H1 (cell line): ENCODE results near the gene GMPR. TPM values are rescaled to one million over a fixed set of nuclear protein-coding genes. Genes with fewer than 3 reads are reported as not detected.

Experiments
- CTCF ChIA-PET: fragments of 300-600 bp; sonication (Branson Sonifier 250); formaldehyde crosslinking; loops from one replicate; lab custom pipeline; 2021; ENCODE audit not compliant: partially characterized antibody; lab: Charles Lee
- POLR2A ChIA-PET: fragments of 300-600 bp; sonication (Branson Sonifier 250); formaldehyde crosslinking; loops from one replicate; lab custom pipeline; 2021; ENCODE audit warnings: inconsistent platforms; ENCODE audit not compliant: partially characterized antibody; lab: Charles Lee
- DNase-seq, 2 experiments: peaks; one replicate each; pipeline versions ENCODE4 v3.0.0 to v3.0.0-alpha.2; 2010 to 2022; ENCODE audit warnings: low spot score in 2 of 2, low read depth in 1 of 2, mixed read lengths in 1 of 2
- FAIRE-seq: peaks from 2 replicates; lab custom pipeline; 2011; peaks lifted over from hg19 to GRCh38; lab: Jason Lieb, UNC
- H2AFZ ChIP-seq: 2 replicates; pipeline ENCODE4 v1.8.1; 2012; ENCODE audit warnings: low read length, inconsistent platforms
- H2AK5ac ChIP-seq: 2 replicates; pipeline ENCODE4 v1.6.1; 2013; ENCODE audit warnings: low read depth, low read length
- H2BK120ac ChIP-seq: replicated peaks from 2 replicates; pipeline ENCODE3; 2013; ENCODE audit warnings: low read depth, low read length, inconsistent platforms
- H2BK12ac ChIP-seq: 2 replicates; pipeline ENCODE4 v1.6.1; 2013; ENCODE audit warnings: low read depth, low read length
- H2BK15ac ChIP-seq: 2 replicates; pipeline ENCODE4 v1.6.1; 2013; ENCODE audit warnings: low read length
- H2BK20ac ChIP-seq: 2 replicates; pipeline ENCODE4 v1.6.1; 2013; ENCODE audit warnings: low read length
- H2BK5ac ChIP-seq: 2 replicates; pipeline ENCODE4 v1.6.1; 2013; ENCODE audit warnings: low read depth, low read length
- H3K14ac ChIP-seq: 2 replicates; pipeline ENCODE4 v1.6.1; 2013; ENCODE audit warnings: inconsistent platforms; ENCODE audit not compliant: insufficient read length
- H3K18ac ChIP-seq: 2 replicates; pipeline ENCODE4 v1.6.1; 2013; ENCODE audit warnings: low read length; ENCODE audit errors: extremely low read depth
- H3K23ac ChIP-seq: 2 replicates; pipeline ENCODE4 v1.6.1; 2013; ENCODE audit warnings: inconsistent platforms; ENCODE audit not compliant: insufficient read length
- H3K23me2 ChIP-seq: 2 replicates; pipeline ENCODE4 v1.6.1; 2013; ENCODE audit warnings: low read depth, low read length
- H3K27ac ChIP-seq: 2 replicates; pipeline ENCODE4 v1.6.1; 2011; ENCODE audit warnings: low read depth, low read length, inconsistent platforms
- H3K27me3 ChIP-seq, 4 experiments: replicated peaks in 1 of 4; 1 replicate in 1 of 4; 2 replicates in 3 of 4; pipeline versions ENCODE4 v1.6.1 to v1.8.1; 2011 to 2013; ENCODE audit warnings: low read length in 3 of 4, mild to moderate bottlenecking in 3 of 4, inconsistent platforms in 2 of 4, mixed read lengths in 2 of 4, moderate library complexity in 1 of 4; ENCODE audit not compliant: control insufficient read depth in 3 of 4, insufficient read depth in 3 of 4; ENCODE audit errors: extremely low read depth in 1 of 4
- H3K36me3 ChIP-seq, 4 experiments: 2 replicates each; pipeline versions ENCODE4 v1.6.1 to v1.8.1; 2011 to 2013; ENCODE audit warnings: mild to moderate bottlenecking in 4 of 4, low read length in 3 of 4, moderate library complexity in 2 of 4, control low read depth in 1 of 4, inconsistent platforms in 1 of 4; ENCODE audit not compliant: insufficient read depth in 4 of 4, control insufficient read depth in 2 of 4
- H3K4ac ChIP-seq: replicated peaks from 2 replicates; pipeline ENCODE3; 2013; ENCODE audit warnings: low read length, low read depth, mixed read lengths, inconsistent platforms; ENCODE audit not compliant: insufficient read length
- H3K4me1 ChIP-seq, 4 experiments: replicated peaks in 1 of 4; 1 replicate in 1 of 4; 2 replicates in 3 of 4; pipeline versions ENCODE4 v1.6.1 to v1.8.1; 2011 to 2013; ENCODE audit warnings: low read length in 3 of 4, inconsistent platforms in 2 of 4, mixed read lengths in 1 of 4; ENCODE audit not compliant: insufficient read depth in 4 of 4, control insufficient read depth in 3 of 4
- H3K4me2 ChIP-seq, 2 experiments: 2 replicates each; pipeline versions ENCODE4 v1.6.1 to v1.8.1; 2011 to 2013; ENCODE audit warnings: low read depth in 2 of 2, low read length in 2 of 2, control low read depth in 1 of 2, inconsistent platforms in 1 of 2, mild to moderate bottlenecking in 1 of 2; ENCODE audit not compliant: insufficient read depth in 1 of 2
- H3K4me3 ChIP-seq, 4 experiments: fragments of 200-600, 300-600 bp in 1 of 4; sonication (generic), shearing (Covaris generic), sonication (Bioruptor Twin) in 1 of 4; 2 replicates each; pipeline versions ENCODE4 v1.5.1 to v1.8.1; 2011 to 2016; ENCODE audit warnings: low read length in 4 of 4, low read depth in 3 of 4, control low read depth in 2 of 4, inconsistent platforms in 2 of 4, mild to moderate bottlenecking in 2 of 4, mixed read lengths in 1 of 4, moderate library complexity in 1 of 4; ENCODE audit not compliant: insufficient read depth in 2 of 4; ENCODE audit errors: extremely low read depth in 1 of 4
- H3K56ac ChIP-seq: replicated peaks from 2 replicates; pipeline ENCODE3; 2013; ENCODE audit warnings: low read depth, mild to moderate bottlenecking, mixed read lengths, low read length, inconsistent platforms; ENCODE audit not compliant: insufficient read length
- H3K79me1 ChIP-seq: 2 replicates; pipeline ENCODE4 v1.6.1; 2013; ENCODE audit warnings: low read depth, low read length, control low read depth
- H3K79me2 ChIP-seq, 2 experiments: 2 replicates each; pipeline versions ENCODE4 v1.6.1 to v1.8.1; 2012 to 2013; ENCODE audit warnings: low read length in 2 of 2, mild to moderate bottlenecking in 2 of 2, inconsistent platforms in 1 of 2; ENCODE audit not compliant: insufficient read depth in 2 of 2, control insufficient read depth in 1 of 2
- H3K9ac ChIP-seq, 4 experiments: replicated peaks in 1 of 4; 1 replicate in 1 of 4; 2 replicates in 3 of 4; pipeline versions ENCODE4 v1.6.1 to v1.8.1; 2011 to 2013; ENCODE audit warnings: low read depth in 3 of 4, low read length in 3 of 4, control low read depth in 2 of 4, mild to moderate bottlenecking in 2 of 4, moderate library complexity in 2 of 4, inconsistent platforms in 1 of 4; ENCODE audit errors: extremely low read depth in 1 of 4
- H3K9me3 ChIP-seq, 2 experiments: 2 replicates each; pipeline versions ENCODE4 v1.6.1 to v1.8.1; 2012 to 2013; ENCODE audit warnings: mild to moderate bottlenecking in 2 of 2, moderate library complexity in 2 of 2, control low read depth in 1 of 2, inconsistent platforms in 1 of 2, low read depth in 1 of 2, low read length in 1 of 2, mixed read lengths in 1 of 2; ENCODE audit not compliant: insufficient read depth in 2 of 2
- H4K20me1 ChIP-seq, 2 experiments: replicated peaks in 1 of 2; 2 replicates each; pipeline versions ENCODE3 to v1.8.1; 2011 to 2013; ENCODE audit warnings: inconsistent platforms in 2 of 2, low read length in 2 of 2, mild to moderate bottlenecking in 1 of 2; ENCODE audit not compliant: insufficient read depth in 2 of 2, control insufficient read depth in 1 of 2
- H4K5ac ChIP-seq: 2 replicates; pipeline ENCODE4 v1.6.1; 2013; ENCODE audit warnings: low read length, low read depth, mixed read lengths, inconsistent platforms; ENCODE audit not compliant: insufficient read length
- H4K8ac ChIP-seq: 2 replicates; pipeline ENCODE4 v1.8.0; 2013; ENCODE audit warnings: mild to moderate bottlenecking, moderate library complexity, low read length, inconsistent platforms; ENCODE audit not compliant: insufficient read depth; ENCODE audit errors: extremely low read depth
- H4K91ac ChIP-seq: replicated peaks from 2 replicates; pipeline ENCODE3; 2013; ENCODE audit warnings: low read length, mixed read lengths, inconsistent platforms; ENCODE audit not compliant: insufficient read length
- BACH1 ChIP-seq: IDR thresholded peaks from 2 replicates; pipeline ENCODE4 v1.6.1; 2012; ENCODE audit warnings: low read length, improper control_type of control experiment
- CBX5 ChIP-seq: fragments of 300-800, 300-1000 bp; sonication (generic); IDR thresholded peaks from 2 replicates; pipeline ENCODE4 v1.7.1; 2016; ENCODE audit warnings: antibody characterized with exemption, low read length, low read depth
- CHD1 ChIP-seq: IDR thresholded peaks from 2 replicates; pipeline ENCODE4 v1.6.1; 2012; ENCODE audit warnings: low read depth, low read length, improper control_type of control experiment
- KDM1A ChIP-seq: fragments of 200-600, 300-600 bp; sonication (generic); IDR thresholded peaks from 2 replicates; pipeline ENCODE4 v1.7.1; 2016; ENCODE audit warnings: mild to moderate bottlenecking, low read length, borderline replicate concordance
- NANOG ChIP-seq: IDR thresholded peaks from 2 replicates; pipeline ENCODE4 v1.6.1; 2011; ENCODE audit warnings: low read length, low read depth, mild to moderate bottlenecking, inconsistent platforms; ENCODE audit not compliant: insufficient read depth, poor library complexity, severe bottlenecking
- RXRA ChIP-seq: IDR thresholded peaks from 2 replicates; pipeline ENCODE4 v1.6.1; 2011; ENCODE audit warnings: low read depth, mild to moderate bottlenecking, low read length, moderate library complexity; ENCODE audit not compliant: insufficient read depth
- SIRT6 ChIP-seq: IDR thresholded peaks from one replicate; pipeline ENCODE4 v1.7.1; 2012; ENCODE audit warnings: low read length, inconsistent platforms
- TAF7 ChIP-seq: optimal IDR thresholded peaks from 2 replicates; pipeline ENCODE3; 2011; ENCODE audit warnings: low read depth, mild to moderate bottlenecking, inconsistent platforms, low read length, moderate library complexity, borderline replicate concordance
- WGBS, 2 experiments: shearing (Covaris generic) in 1 of 2; methylation state at CpG; one replicate each; pipeline versions ENCODE4 v1.1.6 to v1.1.7; 2013 to 2015; ENCODE audit warnings: low lambda C conversion rate in 2 of 2, mixed read lengths in 2 of 2, inconsistent platforms in 1 of 2, low coverage in 1 of 2, missing lambda C conversion rate in 1 of 2; ENCODE audit not compliant: insufficient replicate concordance in 2 of 2, insufficient coverage in 1 of 2, insufficient read length in 1 of 2; ENCODE audit errors: extremely low coverage in 1 of 2, missing lambda C conversion rate in 1 of 2; 5-methylcytosine and 5-hydroxymethylcytosine counted together
- polyA plus RNA-seq, 7 experiments: library from polyadenylated mRNA; depleted of rRNA in 3 of 7; stranded (reverse) in 5 of 7; unstranded in 2 of 7; fragments of >200 nt in 5 of 7; fragments of 200-250 nt in 2 of 7; gene quantifications; 1 replicate in 5 of 7; 2 replicates in 1 of 7; 4 replicates in 1 of 7; pipeline versions ENCODE4 v1.2.1 to v1.2.3, GENCODE V29; 2011 to 2013; ENCODE audit warnings: missing spikeins in 2 of 7, mixed read lengths in 2 of 7
- total RNA-seq: library from RNA; stranded (reverse); fragmentation: NEBNext Ultra II Directional; extraction: Animal tissue kit (Norgen Biotek cat#: 25700); gene quantifications from 2 replicates; pipeline ENCODE4 v1.2.1, GENCODE V29; 2021

GMPR gene
- total and polyA plus RNA-seq, 2 of the 8 experiments (the other 6 are each of a cell fraction or from before 2014, with no cell fraction given) = 0.99 to 1.2 TPM

DNA sequence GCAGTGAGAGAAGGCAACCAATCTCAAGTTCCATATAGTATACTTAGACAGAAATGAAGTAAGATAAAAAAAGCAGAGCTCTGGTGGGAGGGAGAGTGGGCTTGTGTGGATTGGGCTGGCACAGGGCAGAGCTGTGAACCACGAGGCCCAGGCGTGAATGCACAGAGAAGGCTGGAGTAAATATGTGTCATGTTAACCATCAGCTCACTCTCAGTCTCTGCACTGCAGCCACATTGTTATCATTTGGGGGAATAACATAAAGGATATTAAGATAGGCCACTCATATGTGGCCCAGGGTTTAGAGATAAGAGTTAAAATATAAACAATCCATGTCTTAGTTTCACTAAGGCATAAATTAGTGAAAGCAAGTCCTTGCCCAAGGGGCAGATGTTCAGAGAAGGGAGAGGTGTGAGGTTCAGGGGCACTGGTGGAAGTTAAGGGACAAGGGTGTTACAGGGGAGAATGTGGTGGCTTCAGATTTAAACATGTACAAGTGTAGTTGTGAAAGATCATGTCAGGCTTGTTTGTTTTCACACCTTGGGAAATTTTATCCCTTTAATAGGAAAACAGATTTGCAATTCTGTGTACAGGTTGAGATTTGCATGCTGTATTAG is 14.4 kb downstream of the GMPR start:
- H2BK12ac ChIP-seq = no peak overlapping the region
- H3K4me2 ChIP-seq = no peak overlapping the region
- no peak overlapping the region for H3K56ac ChIP-seq
- H3K27ac ChIP-seq = no peak overlapping the region
- CTCF ChIA-PET = no interaction called here
- H3K9me3 ChIP-seq = no peaks in the 10 kb centered on the region
- H3K4ac ChIP-seq = no peak overlapping the region
- FAIRE-seq = no peak
- H3K27me3 ChIP-seq = no peaks in the 10 kb centered on the region
- no peaks in the 10 kb centered on the region for H3K36me3 ChIP-seq
- H2AK5ac ChIP-seq = no peak overlapping the region
- no peak overlapping the region for H3K18ac ChIP-seq
- no peak overlapping the region for H3K14ac ChIP-seq
- POLR2A ChIA-PET = no interaction called here
- no peaks in the 10 kb centered on the region for H4K20me1 ChIP-seq
- no peak overlapping the region for H2AFZ ChIP-seq
- H3K23ac ChIP-seq = no peak overlapping the region
- H3K23me2 ChIP-seq = no peaks in the 10 kb centered on the region
- H4K8ac ChIP-seq = no peak overlapping the region
- no peaks in the 10 kb centered on the region for H3K79me1 ChIP-seq
- H4K5ac ChIP-seq = no peak overlapping the region
- 75% methylated on average over 2 of the region's 2 CpGs; no CpG with 5 or more reads in 1 of the 2 experiments for WGBS, 2 experiments
- no peak overlapping the region for H2BK5ac ChIP-seq
- no peak for DNase-seq
- peaks cover 0 to 7% (median 3%) of the 10 kb centered on the region in 4 experiments; a peak in 1 of 7 replicates for H3K4me1 ChIP-seq
- no peak overlapping the region for H2BK15ac ChIP-seq
- no peak overlapping the region for H2BK20ac ChIP-seq
- H3K4me3 ChIP-seq = no peak overlapping the region
- no peak overlapping the region for H3K9ac ChIP-seq
- no peak overlapping the region for H4K91ac ChIP-seq
- TF ChIP-seq TAF7 (no peak), NANOG (no peak), CHD1 (no peak), KDM1A (no peak), BACH1 (no peak), RXRA (no peak), CBX5 (no peak), SIRT6 (no peak)
- H2BK120ac ChIP-seq = no peak overlapping the region
- no peaks in the 10 kb centered on the region for H3K79me2 ChIP-seq
